HG03066 (cell line): ENCODE results near the gene MAMDC4.
"Not testable (repeated sequence)": the region's sequence is repeated elsewhere in the genome, so short reads cannot be mapped to it uniquely, and the experiment has no call there.

ENCODE experiments used
- ATAC-seq: cut with Tn5 transposase; IDR thresholded peaks from one replicate; pipeline ENCODE4 v1.9.1; 2021; ENCODE audit warnings: low read depth; ENCODE audit not compliant: unreplicated experiment

MAMDC4 gene

DNA sequence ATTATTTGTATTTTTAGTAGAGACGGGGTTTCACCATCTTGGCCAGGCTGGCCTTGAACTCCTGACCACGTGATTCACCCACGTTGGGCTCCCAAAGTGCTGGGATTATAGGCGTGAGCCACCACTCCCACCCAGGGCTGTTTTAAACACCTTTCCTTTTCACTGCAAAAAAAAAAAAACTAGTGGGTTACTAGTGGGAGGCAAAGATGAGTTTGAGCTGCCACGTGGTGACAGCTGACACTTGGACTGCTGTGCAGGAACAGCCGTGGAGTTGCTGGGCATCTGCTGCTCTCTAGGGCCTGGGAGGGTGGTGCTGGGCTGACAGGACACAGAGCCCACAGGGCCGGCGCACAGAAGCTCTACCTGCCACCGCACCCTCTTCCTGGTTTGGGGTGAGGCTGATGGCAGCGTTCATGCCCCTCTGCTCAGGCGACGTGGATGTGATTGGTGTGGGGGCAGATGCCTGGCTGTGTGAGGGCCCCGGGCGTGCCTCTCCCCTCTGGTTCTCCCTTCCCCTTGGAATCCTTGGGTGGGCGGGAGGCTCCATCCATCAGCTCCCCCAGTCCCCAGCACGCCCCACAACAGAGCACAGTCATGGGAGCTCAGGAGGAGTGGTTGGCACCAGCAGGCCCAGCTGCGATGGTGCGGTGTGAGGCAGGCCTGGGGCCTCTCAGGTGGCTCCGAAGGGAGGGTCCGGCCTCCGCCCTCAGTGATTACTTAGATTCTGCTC is 27.5 kb upstream of the MAMDC4 start:
- ATAC-seq = no peak

DNA sequence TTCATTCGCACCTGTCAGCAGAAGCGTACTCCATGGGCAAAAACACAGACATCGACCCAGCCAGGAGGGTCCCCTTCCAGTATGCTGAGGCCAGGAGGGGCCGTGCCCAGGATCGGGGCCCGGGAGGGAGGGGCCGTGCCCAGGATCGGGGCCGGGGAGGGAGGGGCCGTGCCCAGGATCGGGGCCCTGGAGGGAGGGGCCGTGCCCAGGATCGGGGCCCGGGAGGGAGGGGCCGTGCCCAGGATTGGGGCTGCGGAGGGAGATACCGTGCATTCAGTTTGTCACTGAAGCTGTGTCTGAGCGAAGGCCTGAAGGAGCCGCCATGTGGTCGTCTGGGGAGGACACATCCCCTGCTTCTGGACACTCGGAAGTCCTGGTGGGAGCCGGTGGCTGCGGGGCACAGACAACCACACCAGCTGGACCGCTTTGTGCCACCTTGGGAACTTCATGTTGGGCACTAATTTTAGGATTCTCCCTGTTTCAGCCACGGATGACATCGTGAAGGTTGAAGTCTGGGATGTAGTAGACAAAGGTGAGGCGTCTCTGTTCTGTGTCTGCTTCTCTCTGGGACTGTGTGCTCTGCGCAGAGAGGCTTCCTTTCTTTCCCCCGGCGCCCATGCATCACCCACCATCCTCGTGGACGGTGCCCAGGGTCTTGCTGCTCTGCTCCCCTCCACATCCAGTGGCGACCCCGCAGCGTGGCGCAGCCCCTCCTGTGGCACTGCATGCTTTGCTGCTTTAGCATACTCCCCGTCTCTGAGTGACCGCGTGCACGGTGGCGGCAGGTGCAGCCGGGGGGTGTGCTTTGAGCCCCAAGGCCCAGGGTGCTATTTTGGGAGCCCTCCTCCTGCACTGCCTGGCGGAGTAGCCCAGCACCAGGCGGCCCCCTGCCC is 26.6 kb upstream of the MAMDC4 start:
- ATAC-seq = no peak

DNA sequence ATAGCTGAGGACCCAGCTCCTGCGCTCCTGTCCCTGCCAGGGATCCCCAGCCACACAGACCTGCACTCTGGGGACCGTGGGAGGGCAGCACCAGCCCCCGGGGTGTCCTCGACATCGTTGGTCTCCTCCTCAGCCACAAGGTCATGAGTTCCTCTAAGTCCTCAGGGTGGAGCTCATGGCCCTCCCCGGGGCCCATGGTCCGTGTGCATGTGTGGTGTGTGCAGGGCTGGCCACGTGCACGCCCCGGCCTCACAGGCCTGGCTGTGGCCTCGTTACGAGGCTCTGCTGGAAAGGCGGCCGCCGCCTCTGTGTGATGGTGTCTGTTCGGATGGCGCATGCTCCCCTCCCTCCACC is 26.0 kb upstream of the MAMDC4 start:
- no peak for ATAC-seq

DNA sequence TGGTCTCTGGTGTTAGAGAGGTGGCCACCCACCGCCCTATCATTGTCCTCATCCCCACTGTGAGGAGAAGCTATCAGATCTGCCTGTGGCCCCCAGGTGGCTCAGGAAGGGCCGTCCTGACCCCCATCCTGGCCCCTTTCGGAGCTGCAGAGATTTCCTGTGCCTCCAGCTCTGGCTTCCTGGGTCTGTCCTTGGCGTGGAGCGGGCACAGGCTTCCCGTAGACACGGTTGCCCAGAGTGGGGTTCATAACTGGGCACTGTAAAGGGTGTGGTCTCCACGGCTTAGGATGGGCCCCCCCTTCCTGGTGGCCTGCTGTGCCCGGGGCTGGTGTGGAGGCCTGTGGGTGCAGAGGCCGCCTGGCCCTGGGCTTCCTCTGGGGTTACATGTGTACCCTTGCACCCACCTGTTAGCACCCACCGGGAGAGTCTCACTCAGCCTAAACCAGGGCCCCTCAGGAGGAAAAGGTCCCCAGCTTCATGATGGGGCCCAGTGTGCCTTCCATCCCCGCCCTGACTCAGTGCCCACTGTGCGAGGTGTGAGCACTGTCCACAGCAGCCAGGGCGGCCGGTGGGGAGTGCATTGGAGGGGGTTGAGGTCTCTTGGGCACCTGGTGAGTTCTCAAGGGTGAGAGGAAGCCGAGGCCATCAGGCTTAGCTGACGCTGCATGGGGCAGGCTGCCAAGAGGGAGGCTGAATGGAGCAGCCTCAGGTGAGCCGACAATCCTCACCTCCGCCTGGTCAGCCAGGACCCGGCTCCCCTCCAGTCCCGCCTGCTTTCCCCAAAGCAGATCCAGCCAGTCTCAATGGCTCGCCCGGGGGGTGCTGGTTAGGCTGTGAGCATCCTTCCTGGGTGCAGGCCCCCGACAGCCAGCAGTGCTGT is 25.2 kb upstream of the MAMDC4 start:
- ATAC-seq = no peak

DNA sequence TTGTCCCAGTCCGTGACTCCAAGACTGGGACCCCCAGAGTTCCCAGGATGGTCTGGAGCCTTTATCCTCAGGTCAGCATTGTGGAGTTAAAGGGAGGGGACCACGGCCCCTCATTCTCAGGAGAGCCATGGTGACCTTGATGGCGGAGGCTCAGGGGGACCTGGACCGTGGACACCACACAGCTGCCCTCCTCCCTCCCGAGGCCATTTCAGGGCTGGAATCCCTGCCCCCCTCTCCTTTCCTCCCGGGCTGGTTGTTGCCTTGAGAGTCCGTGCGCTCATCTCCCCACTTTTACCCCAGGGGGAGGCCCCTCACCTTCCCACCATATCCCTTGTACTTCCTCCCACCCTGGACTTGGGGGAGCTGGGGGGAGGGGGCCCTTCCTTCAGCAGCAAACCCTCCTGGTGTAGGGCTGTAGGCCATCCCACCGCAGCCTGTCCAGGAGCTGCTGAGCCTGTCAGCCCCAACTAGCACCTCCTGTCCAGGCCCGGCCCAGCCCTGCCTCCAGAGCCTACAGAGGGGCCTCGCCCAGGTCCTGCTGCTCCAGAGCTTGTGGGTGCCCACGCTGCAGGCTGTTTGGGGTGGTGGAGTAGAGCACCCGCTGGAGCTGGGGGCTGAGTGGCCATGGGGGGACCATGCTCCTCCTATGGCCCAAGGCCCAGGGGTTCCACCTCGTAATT is 24.2 kb upstream of the MAMDC4 start:
- ATAC-seq = no peak

DNA sequence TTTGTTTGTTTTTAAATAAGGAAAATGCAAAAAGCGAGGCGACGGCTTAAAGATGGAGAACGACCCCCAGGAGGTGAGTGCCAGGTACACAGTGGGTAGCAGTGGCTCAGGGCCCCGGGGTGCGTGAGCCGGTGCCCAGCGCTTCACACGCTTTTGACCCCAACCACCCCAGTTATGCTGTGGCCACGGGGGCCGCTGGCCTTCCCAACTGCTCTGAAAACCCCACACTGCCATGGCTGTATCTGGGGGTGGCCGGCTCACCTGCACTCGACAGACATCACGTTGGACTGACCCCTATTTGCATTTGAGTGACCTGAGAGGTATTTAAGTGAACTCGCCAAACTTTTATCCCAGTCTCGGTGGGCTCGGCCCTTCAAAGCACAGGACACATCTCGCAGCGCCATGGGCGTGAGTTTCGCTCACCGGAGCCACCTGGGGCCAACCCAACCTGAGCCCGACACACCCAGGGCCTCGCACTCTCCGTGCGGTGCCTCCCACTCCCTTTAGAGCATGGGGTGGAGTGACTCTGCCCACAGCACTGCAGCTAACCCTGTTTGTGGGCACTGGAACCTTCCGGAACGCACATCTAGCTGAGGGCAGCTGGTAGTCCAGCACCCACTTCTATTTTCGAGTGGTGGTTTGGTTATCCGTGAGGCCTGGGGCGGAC is 23.5 kb upstream of the MAMDC4 start:
- ATAC-seq = no peak

DNA sequence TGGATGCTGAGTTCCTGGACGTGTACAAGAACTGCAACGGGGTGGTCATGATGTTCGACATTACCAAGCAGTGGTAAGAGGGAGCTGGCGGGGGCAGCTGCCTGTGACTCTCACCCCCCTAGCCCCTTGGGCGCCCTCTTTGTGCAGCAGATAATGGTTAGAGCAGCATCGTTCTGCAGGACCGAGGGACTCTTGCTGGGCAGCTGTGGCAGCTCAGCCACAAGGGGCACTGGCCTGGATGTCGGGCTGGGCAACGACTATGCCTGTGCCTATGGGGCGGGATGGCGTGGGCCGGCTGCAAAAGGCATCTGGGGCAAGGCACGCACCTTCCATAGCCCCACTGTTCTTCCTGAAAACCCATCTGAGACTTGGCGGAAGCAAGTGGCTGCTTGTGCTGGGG is 22.7 kb upstream of the MAMDC4 start:
- no peak for ATAC-seq

DNA sequence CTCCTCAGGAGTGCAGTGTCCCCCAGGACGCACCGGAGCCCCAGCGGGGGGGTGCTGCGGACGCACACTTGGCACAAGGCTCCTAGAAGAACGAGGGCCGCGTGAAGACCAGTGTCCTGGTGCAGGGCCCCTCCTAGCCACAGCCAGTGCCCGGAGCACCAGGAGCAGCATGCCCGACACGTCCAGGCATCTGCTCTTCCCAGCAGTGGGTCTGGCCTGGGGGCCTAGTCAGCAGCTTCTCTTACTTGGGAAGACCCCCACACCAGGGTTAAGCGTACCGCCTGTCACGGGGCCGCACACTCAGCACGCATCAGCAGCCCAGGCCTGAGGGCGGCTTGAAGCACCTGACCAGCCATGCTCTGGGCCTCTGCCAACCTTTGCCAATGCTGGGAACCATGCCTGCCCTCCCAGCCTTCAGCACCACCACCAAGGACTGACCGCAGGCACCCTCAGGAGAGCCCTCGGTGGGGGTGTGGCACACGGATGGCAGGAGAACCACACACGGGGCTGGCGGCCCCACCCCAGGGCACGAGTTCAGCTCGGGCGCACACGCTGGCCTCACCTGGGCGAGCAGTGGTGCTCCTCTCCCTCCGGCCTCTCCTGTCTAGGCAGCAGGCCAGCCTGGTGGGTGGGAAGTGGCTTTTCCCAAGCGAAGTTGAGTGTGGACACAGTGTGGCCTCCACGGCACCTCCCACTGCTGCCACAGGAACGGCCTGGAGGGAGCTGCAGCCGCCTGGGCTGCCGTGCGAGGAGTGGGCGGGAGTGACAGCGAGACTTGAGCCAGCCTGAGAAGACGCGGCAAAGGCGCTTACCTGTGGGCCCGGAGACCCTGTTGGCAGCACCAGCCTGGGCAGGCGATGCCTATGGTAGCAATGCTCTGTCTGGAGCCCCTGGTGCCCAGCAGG is 21.9 kb upstream of the MAMDC4 start:
- ATAC-seq = no peak

DNA sequence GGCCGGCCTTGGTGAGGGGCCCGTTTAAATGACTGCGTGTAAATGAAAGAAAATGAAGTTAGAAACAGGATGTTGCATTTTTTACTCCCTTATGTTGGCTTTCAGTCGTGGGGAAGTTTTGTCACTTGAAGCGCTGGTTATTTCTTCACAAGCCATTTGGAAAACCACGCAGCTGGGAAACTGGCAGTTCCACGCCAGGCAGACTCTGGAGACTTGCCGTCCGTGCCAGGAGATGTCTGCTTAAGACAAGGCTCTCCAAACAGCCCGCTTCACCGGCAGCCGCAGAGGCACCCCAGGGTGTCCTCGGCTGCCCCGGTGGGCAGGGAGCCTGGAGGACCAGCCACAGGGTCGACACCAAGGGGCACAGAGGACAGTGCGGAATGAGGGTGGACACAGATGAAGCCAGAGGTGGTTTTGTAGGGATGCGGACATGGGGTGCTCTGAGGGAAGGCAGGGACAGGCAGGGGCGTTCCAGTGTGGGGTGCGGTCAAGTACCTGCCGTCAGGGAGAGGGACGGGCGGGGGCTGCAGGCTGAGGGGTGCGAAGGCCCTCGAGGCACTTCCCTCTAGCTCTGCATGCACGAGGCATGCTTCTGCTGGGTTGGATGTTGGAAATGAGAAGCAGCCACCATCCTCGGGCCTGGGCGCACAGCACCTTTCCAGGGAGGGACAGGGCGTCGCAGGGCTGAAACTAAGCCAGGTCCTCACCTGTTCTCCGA is 21.0 kb upstream of the MAMDC4 start:
- ATAC-seq = no peak

DNA sequence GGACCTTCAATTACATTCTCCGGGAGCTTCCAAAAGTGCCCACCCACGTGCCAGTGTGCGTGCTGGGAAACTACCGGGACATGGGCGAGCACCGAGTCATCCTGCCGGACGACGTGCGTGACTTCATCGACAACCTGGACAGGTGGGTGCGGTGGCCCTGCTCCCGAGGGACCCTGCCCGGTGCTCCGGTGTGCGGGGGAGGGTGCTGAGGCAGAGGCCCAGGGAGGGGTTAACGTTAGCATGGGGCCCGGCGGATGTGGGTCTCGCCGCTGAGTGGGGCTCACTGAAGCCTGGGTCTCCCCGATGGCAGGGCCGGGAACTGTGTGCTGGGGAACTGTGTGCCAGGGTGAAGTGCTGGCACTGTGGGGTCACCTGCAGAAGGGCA is 20.4 kb upstream of the MAMDC4 start:
- ATAC-seq = no peak

DNA sequence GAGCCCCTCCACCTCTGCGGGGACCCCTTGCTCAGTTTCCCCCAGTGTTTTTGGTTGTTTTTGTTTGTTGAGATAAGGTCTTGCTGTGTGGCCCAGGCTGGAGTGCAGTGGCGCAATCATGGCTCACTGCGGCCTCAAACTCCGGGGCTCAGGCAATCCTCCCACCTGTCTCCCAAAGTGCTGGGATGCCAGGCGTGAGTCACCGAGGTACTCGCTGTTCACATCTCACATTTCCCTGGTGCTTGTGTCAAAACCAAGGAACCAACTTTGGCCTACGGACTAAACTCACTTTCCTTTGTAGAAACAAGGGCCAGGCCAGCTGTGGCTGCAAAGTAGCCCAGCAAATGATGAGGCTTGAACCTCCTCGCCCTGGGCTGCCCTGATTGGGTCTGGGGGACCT is 19.6 kb upstream of the MAMDC4 start:
- no peak for ATAC-seq

DNA sequence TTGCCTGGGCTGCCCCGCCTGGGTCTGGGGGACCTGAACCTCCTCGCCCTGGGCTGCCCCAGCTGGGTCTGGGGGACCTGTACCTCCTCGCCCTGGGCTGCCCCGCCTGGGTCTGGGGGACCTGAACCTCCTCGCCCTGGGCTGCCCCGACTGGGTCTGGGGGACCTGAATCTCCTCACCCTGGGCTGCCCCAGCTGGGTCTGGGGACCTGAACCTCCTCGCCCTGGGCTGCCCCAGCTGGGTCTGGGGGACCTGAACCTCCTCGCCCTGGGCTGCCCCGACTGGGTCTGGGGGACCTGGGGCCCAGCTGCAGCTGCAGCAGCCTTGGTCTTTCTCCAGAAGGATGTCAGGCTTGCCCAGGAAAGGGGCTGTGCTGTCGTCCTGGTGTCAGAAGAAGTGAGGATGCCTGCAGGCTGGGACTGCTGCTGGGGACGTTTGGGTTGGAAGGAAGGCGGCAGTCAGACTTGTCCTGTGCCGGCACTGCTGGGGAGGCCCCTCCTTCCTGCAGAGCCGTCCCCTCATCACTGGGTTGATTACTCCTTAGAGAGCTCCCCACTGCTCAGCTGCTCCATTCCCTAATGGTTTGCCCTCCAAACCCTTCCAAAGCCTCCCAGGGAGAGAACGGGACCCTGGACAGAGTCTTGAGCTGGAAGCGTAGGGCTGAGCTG is 18.6 kb upstream of the MAMDC4 start:
- ATAC-seq = not testable (repeated sequence)

DNA sequence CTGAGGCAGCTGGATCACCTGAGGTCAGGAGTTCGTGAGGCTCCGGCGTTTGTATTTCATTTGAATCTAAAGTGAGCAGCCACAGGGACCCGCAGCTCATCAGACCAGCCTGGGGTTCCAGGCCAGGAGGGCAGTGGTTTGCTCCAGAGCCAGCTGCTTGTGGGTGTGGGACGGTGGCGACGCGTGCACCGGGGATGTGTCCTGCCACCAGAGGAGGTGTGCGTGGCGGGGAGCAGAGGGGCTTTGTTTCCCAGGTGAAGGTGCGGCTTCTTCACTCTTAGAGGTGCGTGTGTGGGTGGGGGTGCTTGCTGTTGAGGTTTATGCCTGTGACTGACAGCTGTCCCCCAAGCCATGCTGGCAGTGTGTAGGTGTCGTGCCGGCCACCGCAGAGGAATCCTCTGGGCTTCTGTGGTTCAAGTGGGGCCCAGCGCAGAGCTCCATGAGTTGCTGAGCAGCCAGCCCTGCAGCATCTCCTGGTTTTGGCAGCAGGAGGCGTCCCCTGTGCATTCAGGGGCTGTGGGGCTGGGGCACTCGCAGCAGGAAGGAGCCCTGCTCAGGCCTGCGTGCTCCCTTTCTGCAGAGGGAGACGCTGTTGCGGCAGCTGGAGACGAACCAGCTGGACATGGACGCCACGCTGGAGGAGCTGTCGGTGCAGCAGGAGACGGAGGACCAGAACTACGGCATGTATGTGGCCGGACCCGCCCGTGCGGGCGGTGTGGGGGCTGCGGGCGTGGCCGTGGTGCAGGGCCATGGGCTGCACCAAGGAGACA is 16.8 kb upstream of the MAMDC4 start:
- ATAC-seq = no peak

DNA sequence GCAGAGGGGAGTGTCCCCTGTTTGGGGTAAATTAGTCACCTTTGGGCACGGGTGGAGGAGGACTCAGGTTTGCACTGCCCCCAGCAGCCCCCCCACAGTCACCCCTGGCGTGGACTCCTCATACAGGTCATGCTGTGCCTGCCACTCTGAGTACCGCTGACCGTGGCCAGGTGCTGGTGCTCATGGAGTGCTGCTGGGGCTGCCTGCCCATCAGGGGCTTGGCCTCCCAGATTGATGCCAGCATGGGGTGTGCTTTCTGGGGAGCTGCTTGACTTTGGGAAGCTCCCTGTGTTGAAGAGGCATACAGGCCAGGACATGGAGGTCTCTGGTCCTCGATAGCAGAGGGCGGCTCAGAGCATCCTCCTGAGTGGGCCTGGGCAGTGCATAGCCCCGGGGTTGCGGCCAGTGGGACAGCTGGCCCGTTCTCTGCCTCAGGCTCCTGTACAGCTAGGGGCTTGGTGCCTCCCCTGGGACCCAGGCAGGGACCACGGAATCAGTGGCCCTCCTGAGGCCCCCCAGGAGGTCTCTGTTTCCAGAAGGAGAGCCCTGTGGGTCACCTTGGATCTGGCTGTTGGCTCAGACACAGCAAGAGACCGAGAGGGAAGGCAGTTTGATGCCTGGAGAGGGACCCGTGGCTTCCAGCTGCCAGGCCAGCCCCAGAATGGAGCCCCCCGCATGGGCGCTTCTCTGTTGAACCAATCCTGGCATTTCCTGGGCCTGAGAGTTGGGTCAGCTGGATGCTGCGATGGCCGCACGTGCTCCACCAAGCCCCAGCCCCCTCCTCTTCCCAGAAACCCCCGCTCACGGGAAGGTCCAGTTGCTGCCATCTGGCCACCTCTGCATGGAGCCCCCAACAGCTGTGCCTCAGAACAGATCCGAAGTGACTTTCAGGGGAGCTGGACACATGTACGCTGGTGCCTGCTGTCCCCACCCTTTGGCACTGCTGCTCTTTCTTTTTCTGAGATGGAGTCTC is 15.9 kb upstream of the MAMDC4 start:
- no peak for ATAC-seq

DNA sequence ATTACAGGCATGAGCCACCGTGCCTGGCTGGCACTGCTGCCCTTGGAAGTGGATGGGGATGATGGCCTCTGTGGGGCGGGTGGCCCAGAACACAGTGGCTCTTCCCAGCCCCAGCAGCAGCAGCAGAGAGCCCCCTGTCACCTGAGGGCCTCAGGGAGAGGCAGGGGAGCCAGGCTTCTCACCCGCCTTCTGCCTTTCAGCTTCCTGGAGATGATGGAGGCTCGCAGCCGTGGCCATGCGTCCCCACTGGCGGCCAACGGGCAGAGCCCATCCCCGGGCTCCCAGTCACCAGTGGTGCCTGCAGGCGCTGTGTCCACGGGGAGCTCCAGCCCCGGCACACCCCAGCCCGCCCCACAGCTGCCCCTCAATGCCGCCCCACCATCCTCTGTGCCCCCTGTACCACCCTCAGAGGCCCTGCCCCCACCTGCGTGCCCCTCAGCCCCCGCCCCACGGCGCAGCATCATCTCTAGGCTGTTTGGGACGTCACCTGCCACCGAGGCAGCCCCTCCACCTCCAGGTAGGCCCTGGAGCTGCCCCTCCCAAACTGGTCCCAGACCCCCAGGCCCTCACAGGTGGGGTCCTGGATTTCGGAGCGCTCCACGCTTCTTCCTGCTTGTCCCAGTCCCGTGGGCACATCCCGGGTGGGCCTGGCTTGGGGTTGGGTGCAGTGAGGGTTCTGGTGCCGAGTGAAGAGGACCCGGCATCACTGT is 14.8 kb upstream of the MAMDC4 start:
- ATAC-seq = no peak
